Measurements from ENCODE around the gene CHST9.

DNA sequence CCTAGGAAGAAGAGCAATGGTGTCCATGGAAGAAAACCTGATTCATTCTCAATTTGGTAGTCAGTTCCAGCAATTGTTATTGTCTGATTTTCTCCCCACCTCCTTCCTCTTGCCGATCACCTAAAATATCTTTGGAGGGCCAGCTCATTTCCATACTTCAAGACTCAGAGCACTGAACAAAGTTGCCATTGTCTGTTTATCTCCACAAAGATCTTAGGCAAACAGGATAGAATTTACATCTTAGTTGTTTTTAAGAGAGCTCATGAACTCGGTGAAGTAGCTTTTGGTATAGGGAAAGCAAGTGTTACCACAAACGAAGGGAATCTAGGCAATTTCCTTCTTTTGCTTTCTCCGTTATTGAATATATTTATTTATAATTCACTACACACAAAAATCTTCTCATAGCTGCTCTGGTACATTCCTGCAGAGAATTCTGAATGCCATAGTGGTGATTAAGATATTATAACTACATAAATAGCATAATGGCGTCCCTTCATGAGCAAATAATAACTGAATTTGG, 41.5 kb upstream of the CHST9 start:
- TF ChIP-seq, protein P1, sequence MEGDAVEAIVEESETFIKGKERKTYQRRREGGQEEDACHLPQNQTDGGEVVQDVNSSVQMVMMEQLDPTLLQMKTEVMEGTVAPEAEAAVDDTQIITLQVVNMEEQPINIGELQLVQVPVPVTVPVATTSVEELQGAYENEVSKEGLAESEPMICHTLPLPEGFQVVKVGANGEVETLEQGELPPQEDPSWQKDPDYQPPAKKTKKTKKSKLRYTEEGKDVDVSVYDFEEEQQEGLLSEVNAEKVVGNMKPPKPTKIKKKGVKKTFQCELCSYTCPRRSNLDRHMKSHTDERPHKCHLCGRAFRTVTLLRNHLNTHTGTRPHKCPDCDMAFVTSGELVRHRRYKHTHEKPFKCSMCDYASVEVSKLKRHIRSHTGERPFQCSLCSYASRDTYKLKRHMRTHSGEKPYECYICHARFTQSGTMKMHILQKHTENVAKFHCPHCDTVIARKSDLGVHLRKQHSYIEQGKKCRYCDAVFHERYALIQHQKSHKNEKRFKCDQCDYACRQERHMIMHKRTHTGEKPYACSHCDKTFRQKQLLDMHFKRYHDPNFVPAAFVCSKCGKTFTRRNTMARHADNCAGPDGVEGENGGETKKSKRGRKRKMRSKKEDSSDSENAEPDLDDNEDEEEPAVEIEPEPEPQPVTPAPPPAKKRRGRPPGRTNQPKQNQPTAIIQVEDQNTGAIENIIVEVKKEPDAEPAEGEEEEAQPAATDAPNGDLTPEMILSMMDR (IDR thresholded peaks at IDR 0.05; ENCODE audit: low read depth, low read length, poor library complexity, severe bottlenecking) = no peak
- TF ChIP-seq EZH2phosphoT487 (IDR thresholded peaks at IDR 0.05; ENCODE audit: borderline replicate concordance, low read length) = no peak

All from DOHH2 (cell line).